GM23248 (cell line): ENCODE results near the gene FBXO48. TPM values are rescaled to one million over a fixed set of nuclear protein-coding genes. Genes with fewer than 3 reads are reported as not detected.
"Not testable (repeated sequence)": the region's sequence is repeated elsewhere in the genome, so short reads cannot be mapped to it uniquely, and the experiment has no call there.

Source experiments
- DNase-seq: peaks from one replicate; pipeline ENCODE4 v3.0.0-alpha.2; 2015
- H2AFZ ChIP-seq: fragments of 200-600 bp; sonication (generic); 2 replicates; pipeline ENCODE4 v1.6.1; 2016; ENCODE audit warnings: antibody characterized with exemption
- H3F3A ChIP-seq: fragments of 200-600 bp; sonication (generic); 2 replicates; pipeline ENCODE4 v1.6.1; 2016; ENCODE audit warnings: mild to moderate bottlenecking, antibody characterized with exemption, mixed run types; ENCODE audit not compliant: insufficient read depth
- H3K27ac ChIP-seq: fragments of 200-600 bp; sonication (generic); 2 replicates; pipeline ENCODE4 v1.5.1; 2016; ENCODE audit warnings: mild to moderate bottlenecking
- H3K27me3 ChIP-seq: fragments of 200-600 bp; sonication (generic); replicated peaks from 2 replicates; pipeline ENCODE4 v1.6.1; 2016; ENCODE audit warnings: mild to moderate bottlenecking; ENCODE audit not compliant: insufficient read depth
- H3K36me3 ChIP-seq: fragments of 200-600 bp; sonication (generic); 2 replicates; pipeline ENCODE4 v1.6.1; 2016; ENCODE audit warnings: low read depth, mild to moderate bottlenecking
- H3K4me1 ChIP-seq: fragments of 200-600 bp; sonication (generic); 2 replicates; pipeline ENCODE4 v1.6.1; 2016; ENCODE audit warnings: mild to moderate bottlenecking; ENCODE audit not compliant: insufficient read depth
- H3K4me2 ChIP-seq: fragments of 200-600 bp; sonication (generic); one replicate; pipeline ENCODE4 v1.6.1; 2016; ENCODE audit warnings: mild to moderate bottlenecking; ENCODE audit not compliant: unreplicated experiment
- H3K4me3 ChIP-seq: fragments of 200-600 bp; sonication (generic); 2 replicates; pipeline ENCODE4 v1.5.1; 2016; ENCODE audit warnings: mild to moderate bottlenecking
- H3K79me2 ChIP-seq: fragments of 200-600 bp; sonication (generic); 2 replicates; pipeline ENCODE4 v1.6.1; 2016; ENCODE audit warnings: mild to moderate bottlenecking; ENCODE audit not compliant: insufficient read depth
- H3K9ac ChIP-seq: fragments of 200-600 bp; sonication (generic); 2 replicates; pipeline ENCODE4 v1.6.1; 2016; ENCODE audit warnings: mild to moderate bottlenecking
- H3K9me2 ChIP-seq: fragments of 200-600 bp; sonication (generic); 2 replicates; pipeline ENCODE4 v1.6.1; 2016; ENCODE audit warnings: mixed run types, mild to moderate bottlenecking, moderate library complexity; ENCODE audit not compliant: insufficient read depth
- H3K9me3 ChIP-seq: fragments of 200-600 bp; sonication (generic); one replicate; pipeline ENCODE4 v1.6.1; 2017; ENCODE audit warnings: low read depth
- H4K20me1 ChIP-seq: fragments of 200-600 bp; sonication (generic); 2 replicates; pipeline ENCODE4 v1.6.0; 2016; ENCODE audit not compliant: insufficient read depth
- EZH2 ChIP-seq: fragments of 200-600 bp; sonication (generic); IDR thresholded peaks from 2 replicates; pipeline ENCODE4 v1.6.1; 2018; ENCODE audit warnings: antibody characterized with exemption, mild to moderate bottlenecking; ENCODE audit not compliant: insufficient read depth, poor library complexity, severe bottlenecking
- EZH2phosphoT487 ChIP-seq: fragments of 200-600 bp; sonication (generic); IDR thresholded peaks from 2 replicates; pipeline ENCODE4 v1.6.1; 2018; ENCODE audit warnings: antibody characterized with exemption, moderate library complexity, mild to moderate bottlenecking, low read depth; ENCODE audit not compliant: insufficient read depth
- WGBS, 2 experiments: methylation state at CpG; one replicate each; pipeline ENCODE4 v1.1.6; 2015 to 2017; ENCODE audit warnings: low lambda C conversion rate in 2 of 2, low coverage in 1 of 2; ENCODE audit errors: missing lambda C conversion rate in 2 of 2; 5-methylcytosine and 5-hydroxymethylcytosine counted together
- in situ Hi-C: fragments of 300-500 bp; cut with MboI; formaldehyde crosslinking; loops from 2 replicates; pipeline ENCODE4 v1.15.0; 2020
- polyA plus RNA-seq: library from polyadenylated mRNA; unstranded; fragments of >200 nt; fragmentation: Nextera tagmentation; extraction: Ambion mirVana; gene quantifications from 2 replicates; pipeline ENCODE4 v1.2.1, GENCODE V29; 2016
- total RNA-seq: library from RNA; depleted of rRNA; stranded (reverse); fragments of >200 nt; shearing (Covaris generic); gene quantifications from 2 replicates; pipeline ENCODE4 v1.2.3, GENCODE V29; 2014

The FBXO48 gene
- total and polyA plus RNA-seq, 2 experiments from 2014 or later: 0.65 to 1.0 TPM

- no peaks in the 10 kb centered on the region for H3K9me2 ChIP-seq
- no peaks in the 10 kb centered on the region for H4K20me1 ChIP-seq
- no peaks in the 10 kb centered on the region for H3K36me3 ChIP-seq
- in situ Hi-C loops: no loop called here
- H3K9me3 ChIP-seq: no peaks in the 10 kb centered on the region
- no peak overlapping the region for H3K9ac ChIP-seq
- no peaks in the 10 kb centered on the region for H3K4me1 ChIP-seq
- TF ChIP-seq EZH2: no peak
- no peak for TF ChIP-seq EZH2phosphoT487
- no peak for DNase-seq
- H3K4me2 ChIP-seq: no peak overlapping the region
- H3F3A ChIP-seq: no peaks in the 10 kb centered on the region
- no peak overlapping the region for H3K27ac ChIP-seq
- 57 to 61% methylated on average over 4 of the region's 4 CpGs for WGBS, 2 experiments
- H3K27me3 ChIP-seq: no peaks in the 10 kb centered on the region
- no peak overlapping the region for H3K4me3 ChIP-seq
- no peak overlapping the region for H2AFZ ChIP-seq
- H3K79me2 ChIP-seq: no peaks in the 10 kb centered on the region
Measured at GRCh38 chr2:68500649-68501048, 33.6 kb upstream of the FBXO48 start.

- Histone ChIP-seq H3K36me3 (no peaks in the 10 kb centered on the region), H3K27me3 (no peaks in the 10 kb centered on the region), H3K9me2 (no peaks in the 10 kb centered on the region), H3K9me3 (no peaks in the 10 kb centered on the region), H3K4me3 (no peak overlapping the region), H2AFZ (no peak overlapping the region), H3K9ac (no peak overlapping the region), H3K4me2 (no peak overlapping the region), H4K20me1 (no peaks in the 10 kb centered on the region), H3K27ac (no peak overlapping the region), H3K79me2 (no peaks in the 10 kb centered on the region), H3K4me1 (no peaks in the 10 kb centered on the region), H3F3A (no peaks in the 10 kb centered on the region)
- in situ Hi-C loops: loop anchor here (25.0 kb wide), 1 partner anchor 213 kb away; no protein-coding TSS in a partner anchor
- no peak for TF ChIP-seq EZH2
- TF ChIP-seq EZH2phosphoT487: no peak
- no peak for DNase-seq
Measured at GRCh38 chr2:68499133-68499532, 32.0 kb upstream of the FBXO48 start.

GRCh38 chr2:68491582-68491981 is 24.5 kb upstream of the FBXO48 start:
- Histone ChIP-seq H4K20me1 (no peaks in the 10 kb centered on the region), H3K9me2 (no peaks in the 10 kb centered on the region), H3K9ac (no peak overlapping the region), H3K36me3 (no peaks in the 10 kb centered on the region), H3K4me1 (peaks cover 4% of the 10 kb centered on the region; the same call in 1 of the 2 replicates), H3K9me3 (no peaks in the 10 kb centered on the region), H3K4me2 (no peak overlapping the region), H3K27ac (no peak overlapping the region), H3F3A (no peaks in the 10 kb centered on the region), H2AFZ (no peak overlapping the region), H3K4me3 (no peak overlapping the region), H3K79me2 (no peaks in the 10 kb centered on the region), H3K27me3 (no peaks in the 10 kb centered on the region)
- WGBS, 2 experiments: 95 to 98% methylated on average over 1 of the region's 1 CpG
- no peak for DNase-seq
- TF ChIP-seq EZH2 (no peak), EZH2phosphoT487 (no peak)
- in situ Hi-C loops: loop anchor here (25.0 kb wide), 1 partner anchor 221 kb away; no protein-coding TSS in a partner anchor

- no peaks in the 10 kb centered on the region for H3K27me3 ChIP-seq
- H3K4me2 ChIP-seq: no peak overlapping the region
- no peak for DNase-seq
- WGBS, 2 experiments: 96 to 100% methylated on average over 1 of the region's 1 CpG
- in situ Hi-C loops: loop anchor here (10.0 to 25.0 kb wide), 2 partner anchors 223 to 426 kb away; no protein-coding TSS in a partner anchor
- no peak overlapping the region for H3K9ac ChIP-seq
- no peaks in the 10 kb centered on the region for H3F3A ChIP-seq
- no peaks in the 10 kb centered on the region for H4K20me1 ChIP-seq
- no peaks in the 10 kb centered on the region for H3K36me3 ChIP-seq
- H2AFZ ChIP-seq: no peak overlapping the region
- no peaks in the 10 kb centered on the region for H3K79me2 ChIP-seq
- H3K9me3 ChIP-seq: no peaks in the 10 kb centered on the region
- H3K4me3 ChIP-seq: no peak overlapping the region
- no peak for TF ChIP-seq EZH2phosphoT487
- TF ChIP-seq EZH2: no peak
- peaks cover 4% of the 10 kb centered on the region; the same call in 1 of the 2 replicates for H3K4me1 ChIP-seq
- no peaks in the 10 kb centered on the region for H3K9me2 ChIP-seq
- no peak overlapping the region for H3K27ac ChIP-seq
Measured at GRCh38 chr2:68489282-68489681, 22.2 kb upstream of the FBXO48 start.

- peak; percentile 44 for DNase-seq
- not testable (repeated sequence) for H3K9ac ChIP-seq, H4K20me1 ChIP-seq, H3K9me2 ChIP-seq, H2AFZ ChIP-seq, H3K4me1 ChIP-seq, H3K27ac ChIP-seq, H3K4me3 ChIP-seq, H3K4me2 ChIP-seq, H3K27me3 ChIP-seq, H3K79me2 ChIP-seq, H3K9me3 ChIP-seq, H3K36me3 ChIP-seq, H3F3A ChIP-seq
- in situ Hi-C loops: loop anchor here (10.0 to 25.0 kb wide), 2 partner anchors 224 to 426 kb away; no protein-coding TSS in a partner anchor
- WGBS, 2 experiments: 85 to 86% methylated on average over 1 of the region's 1 CpG
Measured at GRCh38 chr2:68488605-68489004, 21.5 kb upstream of the FBXO48 start.
